Suppressor macrophage treated with lipopolysaccharide for 1 hour (primary cell): Measurements from ENCODE around the gene AFAP1.
"Not testable (repeated sequence)": the region's sequence is repeated elsewhere in the genome, so short reads cannot be mapped to it uniquely, and the experiment has no call there.

Experiments
- DNase-seq, 3 donors: peaks; one replicate each; pipeline ENCODE4 v3.0.0-alpha.2; 2020 to 2022

The AFAP1 gene

DNA sequence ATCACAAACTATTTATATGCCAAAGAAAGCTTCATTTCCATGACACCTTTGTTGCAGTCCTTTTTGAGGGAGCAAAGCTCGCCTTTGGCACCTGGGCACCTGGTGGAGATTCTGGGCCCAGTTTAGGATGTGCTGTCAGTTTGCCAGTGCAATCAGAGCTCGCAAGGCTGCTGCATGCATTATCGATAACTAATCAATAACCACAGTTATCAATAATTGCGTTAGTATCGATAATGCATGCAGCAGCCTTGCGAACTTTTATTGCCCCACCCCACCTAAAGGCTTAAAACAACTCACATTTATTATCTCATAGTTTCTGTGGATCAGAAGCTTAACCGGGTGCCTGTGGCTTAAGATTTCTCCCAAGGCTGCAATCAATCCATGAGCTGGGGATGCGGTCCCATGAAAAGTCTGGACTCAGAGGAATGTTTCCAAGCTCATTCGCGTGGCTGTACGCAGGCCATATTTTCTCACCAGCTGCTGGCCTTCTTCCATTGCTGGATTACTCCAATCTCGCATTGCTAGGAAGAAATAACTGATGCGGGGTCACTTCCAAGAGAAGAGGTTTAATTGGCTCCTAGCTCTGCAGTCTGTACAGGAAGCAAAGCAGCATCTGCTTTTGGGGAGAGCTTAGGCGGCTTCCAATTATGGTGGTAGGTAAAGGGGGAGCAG, 6.2 kb upstream of the AFAP1 start:
- no peak for DNase-seq

DNA sequence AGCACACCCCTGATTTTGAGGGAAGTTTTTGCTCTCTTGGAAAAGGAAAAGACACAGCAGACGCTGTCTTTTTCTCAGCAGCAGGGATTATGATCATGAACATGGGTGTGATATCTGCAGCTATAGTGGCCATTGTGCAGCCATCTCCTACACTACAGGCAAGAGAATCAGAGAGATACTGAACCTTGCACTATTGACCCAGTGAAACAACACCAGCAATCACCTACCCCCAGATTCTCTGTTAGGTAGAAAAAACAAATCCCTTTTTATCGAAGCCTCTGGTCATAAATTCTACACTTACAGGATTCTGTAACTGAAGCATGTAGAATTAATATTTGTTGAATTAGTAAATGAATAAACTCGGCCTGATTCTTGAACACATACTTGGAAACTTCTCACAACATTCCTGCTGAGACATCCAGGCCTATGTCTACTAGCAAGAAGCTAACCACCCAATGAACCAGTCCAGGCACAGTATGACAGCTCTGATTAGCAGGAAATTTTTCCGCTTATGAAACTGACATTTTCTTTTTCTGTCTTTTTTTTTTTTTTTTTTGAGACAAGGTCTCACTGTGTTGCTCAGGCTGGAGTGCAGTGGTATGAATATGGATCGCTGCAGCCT, 5.0 kb upstream of the AFAP1 start:
- no peak for DNase-seq

GRCh38 chr4:7943688-7944087, 4.0 kb upstream of the AFAP1 start:
- not testable (repeated sequence) for DNase-seq

GRCh38 chr4:7943211-7943610, 3.5 kb upstream of the AFAP1 start:
- no peak for DNase-seq

GRCh38 chr4:7941965-7942496, 2.4 kb upstream of the AFAP1 start:
- DNase-seq, result no peak

- no peak for DNase-seq
Measured at GRCh38 chr4:7941111-7941964, 1.7 kb upstream of the AFAP1 start.

DNA sequence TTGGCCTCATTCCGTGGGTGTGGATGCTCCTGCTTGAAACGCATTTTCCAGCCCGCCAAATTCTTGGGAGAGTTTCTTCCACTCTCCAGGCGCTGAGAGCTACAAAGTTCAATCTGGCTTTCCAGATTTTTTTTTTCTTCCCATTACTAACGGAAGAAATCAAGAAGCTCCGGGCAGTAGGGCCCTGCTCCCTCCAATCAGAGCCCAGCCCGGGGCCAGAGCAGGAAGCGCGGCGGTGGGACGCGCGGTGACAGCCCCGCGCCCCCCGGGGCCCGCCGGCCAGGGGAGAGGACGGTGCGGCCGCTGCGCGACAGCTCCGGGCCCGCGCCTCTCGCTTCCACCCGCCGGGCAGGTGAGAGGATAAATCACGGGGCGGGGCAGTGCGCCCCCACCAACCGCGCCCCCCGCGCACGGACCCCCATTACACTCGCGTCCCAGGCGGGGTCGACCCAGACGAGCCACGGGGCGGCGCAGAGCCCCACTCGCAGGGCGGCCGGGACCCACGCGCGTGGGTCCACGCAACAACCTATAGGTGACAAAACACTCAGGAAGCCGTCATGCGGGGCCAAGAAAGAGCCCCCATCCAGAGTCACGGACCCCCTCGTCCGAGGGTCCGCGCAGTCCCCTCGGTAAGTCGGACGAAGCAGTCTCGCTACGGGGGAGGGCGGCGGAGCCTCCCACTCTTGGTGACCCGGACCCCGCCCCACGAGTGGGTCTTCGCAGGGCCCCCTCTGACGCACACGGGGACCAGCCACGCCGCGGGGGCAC, 868 bp downstream of the AFAP1 start:
- DNase-seq, result no peak

DNA sequence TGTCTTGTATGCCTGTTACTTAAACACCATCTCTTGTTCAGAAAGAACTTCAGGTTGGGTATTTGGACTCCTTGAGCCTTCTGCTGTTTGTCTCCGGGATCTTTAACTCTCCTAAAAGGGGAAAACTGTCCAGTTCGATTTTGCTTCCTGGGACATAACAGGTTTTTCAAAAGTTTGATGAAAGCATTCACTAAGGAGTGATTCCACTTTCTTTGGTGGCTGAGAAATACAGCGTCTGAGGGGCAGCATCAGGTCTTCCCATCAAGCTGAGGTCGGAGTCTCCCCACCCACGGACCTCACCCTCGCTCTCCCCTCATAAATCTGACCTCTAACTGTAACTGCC, 1.4 kb downstream of the AFAP1 start:
- no peak for DNase-seq

GRCh38 chr4:7937006-7937405, 2.7 kb downstream of the AFAP1 start:
- no peak for DNase-seq

DNA sequence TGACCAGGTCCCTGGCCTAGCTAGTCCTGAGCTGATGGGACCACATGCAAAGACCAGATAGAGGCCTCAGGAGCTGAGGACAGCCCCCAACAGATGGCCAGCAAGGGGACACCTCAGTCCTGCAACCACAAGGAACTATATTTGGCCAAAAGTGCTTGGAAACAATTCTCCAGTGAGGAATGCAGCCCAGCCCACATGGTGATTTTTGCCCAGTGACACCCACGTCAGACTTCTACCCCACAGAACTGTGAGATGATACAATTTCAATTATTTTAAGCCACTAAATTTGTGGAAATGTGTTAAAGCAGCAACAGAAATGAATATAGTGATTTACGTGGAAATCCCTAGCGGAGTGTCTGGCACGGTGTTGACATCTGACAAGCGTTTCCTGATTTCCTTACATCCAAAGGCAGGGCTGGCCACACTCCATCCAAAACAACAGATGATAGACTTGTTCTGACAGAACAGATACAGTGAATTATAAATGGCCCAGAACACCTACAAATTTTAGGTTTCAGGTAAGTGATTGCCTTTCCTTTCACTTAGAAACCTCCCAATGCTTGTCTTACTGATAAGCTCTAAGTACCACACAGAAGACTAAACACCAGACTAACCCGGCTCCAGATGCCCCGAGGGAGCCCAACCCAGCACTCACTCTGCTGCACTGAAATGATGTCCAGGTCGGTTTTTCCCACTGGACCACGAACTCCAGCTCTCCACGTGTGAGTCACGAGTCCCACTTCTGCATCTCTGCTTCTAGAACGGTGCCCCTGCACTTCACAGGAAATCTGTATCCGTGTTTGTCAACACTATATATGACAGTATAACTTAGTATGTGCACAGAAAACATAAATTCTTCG, 5.8 kb downstream of the AFAP1 start:
- no peak for DNase-seq

DNA sequence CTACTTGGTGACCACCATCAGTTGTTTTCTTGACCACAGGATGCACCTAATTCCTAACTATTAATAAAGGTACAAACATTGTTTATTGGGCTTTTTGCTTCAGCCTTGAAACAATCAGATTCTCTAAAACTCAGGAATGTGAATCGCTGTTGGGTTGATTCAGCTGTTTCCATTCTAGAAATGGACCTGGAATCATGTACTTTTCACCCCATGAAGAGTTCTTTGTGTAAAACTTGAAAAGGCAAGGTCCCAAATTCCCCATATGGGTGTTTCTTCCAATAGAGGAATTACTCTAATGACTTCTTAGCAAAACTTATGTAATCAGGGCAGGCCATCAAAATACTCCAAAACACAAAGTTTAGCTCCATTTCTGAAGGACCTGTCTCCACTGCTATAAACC, 7.4 kb downstream of the AFAP1 start:
- DNase-seq, result no peak

DNA sequence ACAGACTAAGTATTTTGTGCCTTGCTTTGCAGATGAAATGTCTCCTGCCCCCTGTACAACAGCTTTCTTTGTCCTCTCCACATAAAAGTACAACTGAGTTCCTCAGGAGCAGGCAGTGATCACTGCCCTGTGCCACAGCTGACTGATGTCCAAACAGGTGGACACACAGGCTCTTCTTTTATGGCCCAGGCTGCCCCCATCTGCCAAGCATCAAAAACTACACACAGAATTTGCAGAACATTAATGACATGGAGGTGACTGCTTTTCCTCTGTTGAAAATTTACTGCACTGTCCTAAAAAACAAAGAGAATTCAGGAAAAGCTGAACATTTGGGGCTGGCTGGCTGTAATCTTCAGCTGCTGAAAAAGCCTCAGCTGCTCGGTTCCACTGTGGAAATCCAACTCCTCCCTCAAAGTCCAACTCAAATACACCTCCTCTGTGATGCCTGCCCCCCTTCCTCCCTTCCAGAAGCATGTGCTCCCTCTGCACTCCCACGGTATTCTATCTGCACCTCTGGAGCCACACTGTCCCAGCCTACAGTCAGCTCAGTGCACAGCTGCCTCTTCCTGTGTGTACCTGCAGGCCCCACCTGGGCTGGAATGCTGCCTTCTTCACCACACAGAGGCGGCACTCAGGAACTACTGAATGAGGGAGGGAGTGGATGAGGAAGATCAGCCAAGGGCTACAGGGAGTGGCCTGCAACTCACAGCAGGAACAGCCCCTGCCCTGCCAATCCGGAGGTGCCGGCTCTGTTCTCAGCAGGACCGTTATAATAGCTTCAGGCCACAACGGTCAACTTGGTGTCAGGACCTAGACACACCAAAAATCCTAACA, 10.3 kb downstream of the AFAP1 start:
- no peak for DNase-seq

DNA sequence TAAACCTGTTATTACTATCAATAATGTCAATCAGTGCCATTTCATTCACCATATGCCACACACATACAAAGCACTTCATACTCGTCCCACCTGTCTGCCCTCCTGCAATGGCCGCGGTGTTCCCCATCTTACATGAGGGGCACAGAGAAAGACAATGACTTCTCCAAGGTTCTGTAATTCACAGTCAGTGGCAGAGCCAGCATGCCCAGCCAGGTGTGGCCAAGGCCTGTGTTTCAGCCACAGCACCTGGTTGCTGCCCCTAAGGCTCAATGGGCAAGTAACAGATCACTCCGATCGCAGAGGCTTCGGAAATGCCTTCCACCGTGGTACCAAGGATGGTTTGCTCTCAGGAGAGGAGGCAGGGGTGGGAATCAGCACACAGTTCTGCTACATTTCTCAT, 10.9 kb downstream of the AFAP1 start:
- DNase-seq, result no peak

GRCh38 chr4:7926822-7927221, 12.8 kb downstream of the AFAP1 start:
- DNase-seq, result no peak

GRCh38 chr4:7924570-7924969, 15.1 kb downstream of the AFAP1 start:
- DNase-seq, result no peak

DNA sequence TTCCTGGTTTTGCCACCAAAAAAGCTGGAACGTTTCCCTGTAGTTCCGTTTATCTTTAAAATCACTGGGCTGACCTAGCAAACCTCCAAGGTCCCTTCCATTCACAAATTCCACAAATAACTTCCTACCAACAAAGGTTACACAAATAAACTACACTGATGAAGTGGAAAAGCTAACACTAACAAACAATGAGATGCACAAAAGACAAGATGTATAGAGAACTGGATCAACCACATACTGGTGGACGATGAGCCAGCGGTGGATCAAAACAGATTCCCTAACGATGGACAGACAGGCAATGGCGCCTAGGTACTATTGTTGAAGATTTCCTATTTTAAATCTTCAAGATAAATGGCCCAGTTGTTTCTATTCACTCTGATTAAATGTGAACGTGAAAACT, 15.5 kb downstream of the AFAP1 start:
- DNase-seq, result no peak

- DNase-seq, result no peak
Measured at GRCh38 chr4:7922466-7922865, 17.2 kb downstream of the AFAP1 start.

- no peak for DNase-seq
Measured at GRCh38 chr4:7918981-7919380, 20.7 kb downstream of the AFAP1 start.

DNA sequence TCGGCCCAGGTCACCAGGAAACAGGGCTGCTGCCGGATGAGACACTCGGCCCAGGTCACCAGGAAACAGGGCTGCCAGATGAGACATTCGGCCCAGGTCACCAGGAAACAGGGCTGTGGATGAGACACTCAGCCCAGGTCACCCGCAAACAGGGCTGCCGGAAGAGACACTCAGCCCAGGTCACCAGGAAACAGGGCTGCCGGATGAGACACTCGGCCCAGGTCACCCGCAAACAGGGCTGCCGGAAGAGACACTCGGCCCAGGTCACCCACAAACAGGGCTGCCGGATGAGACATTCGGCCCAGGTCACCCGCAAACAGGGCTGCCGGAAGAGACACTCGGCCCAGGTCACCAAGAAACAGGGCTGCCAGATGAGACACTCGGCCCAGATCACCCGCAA, 21.5 kb downstream of the AFAP1 start:
- not testable (repeated sequence) for DNase-seq

DNA sequence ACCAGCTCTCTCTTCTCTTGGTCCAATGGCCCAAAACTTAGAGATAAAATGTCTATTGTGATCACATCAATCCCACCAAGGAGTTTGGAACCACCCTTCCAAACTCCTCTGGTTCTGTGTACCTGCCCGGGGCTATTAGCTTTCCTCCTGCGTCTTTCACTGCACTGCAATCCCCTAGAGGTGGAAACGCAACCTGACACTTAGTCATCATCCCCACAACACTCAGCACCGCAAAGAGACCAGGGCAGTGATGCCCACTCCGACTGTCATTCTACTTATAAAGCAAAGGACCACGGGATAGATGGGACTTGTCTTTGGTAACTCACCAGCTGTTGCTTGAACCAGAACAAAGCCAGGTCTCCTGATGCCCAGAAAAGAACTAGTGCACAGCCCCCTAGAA, 22.0 kb downstream of the AFAP1 start:
- DNase-seq, result no peak

GRCh38 chr4:7915875-7916242, 23.8 kb downstream of the AFAP1 start:
- no peak for DNase-seq
